Measurements from ENCODE around the gene DCUN1D4. TPM values are rescaled to one million over a fixed set of nuclear protein-coding genes. Genes with fewer than 3 reads are reported as not detected.

Gene DCUN1D4
- total RNA-seq (2021; fragmentation: NEBNext Ultra II Directional; extraction: Animal tissue kit (Norgen Biotek cat#: 25700)): 10 to 100 TPM; 41.0 to 55.1 (median 47.1) TPM
- long read RNA-seq, full-length matches to known transcripts: 20 of 38 reads
- long read RNA-seq, partial matches to known transcripts: 5 of 38 reads
- long read RNA-seq, other reads (novel, unspliced or antisense): 13 of 38 reads

DNA sequence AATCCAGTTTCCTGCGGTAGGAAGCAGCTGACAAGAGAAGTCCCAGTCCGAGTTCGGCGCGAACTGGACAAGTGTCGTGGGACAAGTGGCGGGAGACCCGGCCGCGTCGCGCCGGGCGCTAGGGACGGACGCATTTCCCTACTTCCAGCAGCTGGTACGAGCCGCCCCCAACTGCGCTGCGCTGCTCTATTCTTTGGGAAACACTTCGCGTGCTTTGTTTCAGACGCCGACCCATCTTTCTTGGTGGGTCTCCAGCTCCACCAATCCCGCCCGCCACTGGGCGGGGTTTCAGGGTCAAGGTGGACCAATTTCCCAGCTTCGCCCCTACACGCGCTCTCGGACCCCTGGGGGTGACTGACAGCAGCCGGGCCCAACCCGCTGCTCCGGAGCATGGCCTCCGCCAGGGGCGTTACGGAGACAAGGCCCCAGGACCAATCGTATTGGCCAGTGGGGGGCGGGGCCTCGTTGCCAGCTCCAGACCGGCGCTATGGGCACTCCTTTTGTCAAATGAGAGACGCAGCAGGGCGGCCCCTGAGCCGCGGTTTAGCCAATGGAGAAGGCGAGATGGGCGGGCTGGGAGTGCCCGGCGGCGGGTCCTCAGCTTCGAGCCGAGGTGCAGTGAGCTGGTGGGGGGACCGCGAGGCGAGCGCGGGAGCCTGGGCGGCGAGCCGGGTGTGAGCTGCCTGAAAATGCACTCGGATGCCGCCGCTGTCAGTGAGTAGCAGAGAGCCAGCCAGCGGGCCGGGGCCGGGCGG is at the start of gene DCUN1D4:
DCUN1D4 (plus strand) TSS at position 600 of the 755 bp plus-strand sequence; CDS start at position 690, 90 bp downstream.
- peaks cover 45% of the 10 kb centered on the region for H3K4me1 Mint-ChIP-seq (ENCODE audit: low read depth)
- peak within 1 kb of the TSS; percentile 89 for H3K27ac Mint-ChIP-seq
- H3K4me3 Mint-ChIP-seq: peak within 1 kb of the TSS; percentile 95
- H3K9me3 Mint-ChIP-seq: no peaks in the 10 kb centered on the region
- H3K27me3 Mint-ChIP-seq (ENCODE audit: insufficient read depth): no peaks in the 10 kb centered on the region; the same call in 1 of the 2 replicates
- DNase-seq: peak; percentile 100
- no peaks in the 10 kb centered on the region for H3K36me3 Mint-ChIP-seq (ENCODE audit: low read depth)
- TF ChIP-seq, protein P1, sequence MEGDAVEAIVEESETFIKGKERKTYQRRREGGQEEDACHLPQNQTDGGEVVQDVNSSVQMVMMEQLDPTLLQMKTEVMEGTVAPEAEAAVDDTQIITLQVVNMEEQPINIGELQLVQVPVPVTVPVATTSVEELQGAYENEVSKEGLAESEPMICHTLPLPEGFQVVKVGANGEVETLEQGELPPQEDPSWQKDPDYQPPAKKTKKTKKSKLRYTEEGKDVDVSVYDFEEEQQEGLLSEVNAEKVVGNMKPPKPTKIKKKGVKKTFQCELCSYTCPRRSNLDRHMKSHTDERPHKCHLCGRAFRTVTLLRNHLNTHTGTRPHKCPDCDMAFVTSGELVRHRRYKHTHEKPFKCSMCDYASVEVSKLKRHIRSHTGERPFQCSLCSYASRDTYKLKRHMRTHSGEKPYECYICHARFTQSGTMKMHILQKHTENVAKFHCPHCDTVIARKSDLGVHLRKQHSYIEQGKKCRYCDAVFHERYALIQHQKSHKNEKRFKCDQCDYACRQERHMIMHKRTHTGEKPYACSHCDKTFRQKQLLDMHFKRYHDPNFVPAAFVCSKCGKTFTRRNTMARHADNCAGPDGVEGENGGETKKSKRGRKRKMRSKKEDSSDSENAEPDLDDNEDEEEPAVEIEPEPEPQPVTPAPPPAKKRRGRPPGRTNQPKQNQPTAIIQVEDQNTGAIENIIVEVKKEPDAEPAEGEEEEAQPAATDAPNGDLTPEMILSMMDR (IDR thresholded peaks at IDR 0.05): peak; percentile 73

DNA sequence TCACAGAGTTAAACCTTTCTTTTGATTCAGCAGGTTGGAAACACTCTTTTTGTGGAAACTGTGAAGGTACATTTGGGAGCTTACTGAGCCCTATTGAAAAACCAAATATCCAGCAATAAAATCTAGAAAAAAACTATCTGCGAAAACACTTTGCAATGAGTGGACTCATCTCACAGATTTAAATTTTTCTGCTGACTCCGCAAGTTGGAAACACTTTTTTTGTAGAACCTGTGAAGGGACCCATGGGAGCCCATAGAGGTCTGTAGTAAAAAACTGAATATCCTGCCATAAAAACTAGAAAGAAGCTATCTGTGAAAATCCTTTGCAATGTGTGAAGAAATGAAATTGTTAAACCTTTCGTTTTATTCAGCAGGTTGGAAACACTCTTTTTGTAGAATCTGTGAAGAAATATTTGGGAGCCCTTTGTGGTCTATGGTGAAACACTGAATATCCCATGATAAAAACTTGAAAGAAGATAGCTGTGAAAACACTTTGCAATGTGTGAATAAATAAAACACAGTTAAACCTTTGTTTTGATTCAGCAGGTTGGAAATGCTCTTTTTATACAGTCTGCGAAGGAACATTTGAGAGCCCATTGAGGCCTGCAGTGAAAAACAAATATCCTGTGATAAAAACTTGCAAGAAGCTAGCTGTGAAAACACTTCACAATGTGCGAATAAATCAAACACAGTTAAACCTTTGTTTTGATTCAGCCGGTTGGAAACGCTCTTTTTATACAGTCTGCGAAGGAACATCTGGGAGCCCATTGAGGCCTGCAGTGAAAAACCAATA is 22.3 kb upstream of the DCUN1D4 start:
- DNase-seq: no peak
- TF ChIP-seq, protein P1 (IDR thresholded peaks at IDR 0.05): no peak
- H3K9me3 Mint-ChIP-seq: peaks cover 18% of the 10 kb centered on the region
- no peak overlapping the region for H3K27ac Mint-ChIP-seq
- no peaks in the 10 kb centered on the region; the same call in 1 of the 2 replicates for H3K27me3 Mint-ChIP-seq (ENCODE audit: insufficient read depth)
- H3K4me1 Mint-ChIP-seq (ENCODE audit: low read depth): no peaks in the 10 kb centered on the region
- H3K4me3 Mint-ChIP-seq: no peak overlapping the region
- peaks cover 21% of the 10 kb centered on the region; the same call in 1 of the 2 replicates for H3K36me3 Mint-ChIP-seq (ENCODE audit: low read depth)

DNA sequence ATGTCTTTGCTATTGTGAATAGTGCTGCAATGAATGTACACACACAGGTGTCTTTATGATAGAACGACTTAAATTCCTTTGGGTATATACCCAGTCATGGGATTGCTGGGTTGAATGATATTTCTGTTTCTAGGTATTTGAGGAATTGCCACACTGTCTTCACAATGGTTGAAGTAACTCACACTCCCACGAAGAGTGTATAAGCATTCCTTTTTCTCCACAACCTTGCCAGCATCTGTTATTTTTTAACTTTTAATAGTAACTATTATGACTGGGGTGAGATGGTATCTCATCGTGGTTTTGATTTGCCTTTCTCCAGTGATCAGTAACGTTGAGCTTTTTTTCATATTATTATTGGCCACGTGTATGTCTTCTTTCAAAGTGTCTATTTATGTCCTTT is 17.6 kb upstream of the DCUN1D4 start:
- Mint-ChIP-seq H3K4me3 (no peak overlapping the region), H3K27me3 (ENCODE audit: insufficient read depth) (peaks cover 10% of the 10 kb centered on the region), H3K27ac (no peak overlapping the region), H3K36me3 (ENCODE audit: low read depth) (no peaks in the 10 kb centered on the region), H3K9me3 (peaks cover 5% of the 10 kb centered on the region; the same call in 1 of the 2 replicates), H3K4me1 (ENCODE audit: low read depth) (no peaks in the 10 kb centered on the region)
- TF ChIP-seq, protein P1 (IDR thresholded peaks at IDR 0.05): no peak
- no peak for DNase-seq

DNA sequence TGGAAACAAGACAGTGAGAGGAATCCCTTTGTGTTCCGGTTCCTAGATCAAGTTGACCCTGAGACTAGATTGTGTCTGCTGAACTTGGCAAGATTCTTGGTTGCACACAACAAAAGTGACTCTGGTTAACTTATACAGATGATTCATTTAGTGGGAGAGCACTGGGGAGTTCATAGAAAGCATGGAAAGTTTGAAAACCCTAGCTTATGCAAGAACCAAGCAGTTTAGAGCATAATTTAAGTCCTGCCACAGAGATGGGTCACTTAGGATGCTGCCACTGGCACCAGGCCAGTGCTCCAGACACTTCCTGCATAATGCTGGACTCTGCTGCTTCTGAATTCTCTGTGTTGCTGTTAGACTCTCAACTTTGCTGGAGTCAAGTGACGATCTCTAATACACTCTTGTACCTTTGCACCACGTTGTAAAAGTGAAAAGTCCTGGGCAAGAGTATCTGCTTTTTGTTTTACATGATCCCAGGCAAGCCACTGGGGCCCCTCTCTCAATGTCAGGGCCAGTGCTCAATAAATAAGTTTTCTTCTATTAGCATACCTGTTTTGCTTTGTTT is 12.7 kb upstream of the DCUN1D4 start:
- no peak overlapping the region for H3K4me3 Mint-ChIP-seq
- no peaks in the 10 kb centered on the region for H3K36me3 Mint-ChIP-seq (ENCODE audit: low read depth)
- no peak for DNase-seq
- H3K27me3 Mint-ChIP-seq (ENCODE audit: insufficient read depth): peaks cover 14% of the 10 kb centered on the region
- H3K4me1 Mint-ChIP-seq (ENCODE audit: low read depth): no peaks in the 10 kb centered on the region
- H3K27ac Mint-ChIP-seq: no peak overlapping the region
- TF ChIP-seq, protein P1 (IDR thresholded peaks at IDR 0.05): no peak
- H3K9me3 Mint-ChIP-seq: no peaks in the 10 kb centered on the region

DNA sequence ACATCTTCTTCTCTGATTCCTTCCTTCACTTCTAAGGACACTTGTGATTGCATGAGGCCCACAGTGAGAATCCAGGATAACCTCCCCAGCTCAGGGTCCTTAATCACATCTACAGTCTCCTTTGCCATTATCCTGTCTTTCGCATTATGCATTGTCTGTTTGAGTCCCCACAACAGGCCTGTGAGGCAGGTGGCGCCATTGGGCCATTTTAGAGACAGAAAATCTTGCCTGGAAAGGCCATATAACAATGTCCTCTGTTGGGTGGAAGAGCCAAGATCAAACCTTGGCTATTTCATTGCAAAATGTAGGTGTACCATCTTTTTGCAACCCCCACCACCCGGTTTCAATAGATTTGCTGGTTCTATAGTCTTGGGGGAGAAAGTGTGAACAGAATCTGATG is 11.8 kb upstream of the DCUN1D4 start:
- Mint-ChIP-seq H3K4me1 (ENCODE audit: low read depth) (no peaks in the 10 kb centered on the region; the same call in 1 of the 2 replicates), H3K9me3 (no peaks in the 10 kb centered on the region), H3K36me3 (ENCODE audit: low read depth) (no peaks in the 10 kb centered on the region), H3K27ac (no peak overlapping the region), H3K4me3 (no peak overlapping the region), H3K27me3 (ENCODE audit: insufficient read depth) (peaks cover 17% of the 10 kb centered on the region)
- TF ChIP-seq, protein P1 (IDR thresholded peaks at IDR 0.05): peak; percentile 78
- peak; percentile 47 for DNase-seq

Measured in HFFc6 (cell line).